Measurements from ENCODE around the gene FBXO38.

DNA sequence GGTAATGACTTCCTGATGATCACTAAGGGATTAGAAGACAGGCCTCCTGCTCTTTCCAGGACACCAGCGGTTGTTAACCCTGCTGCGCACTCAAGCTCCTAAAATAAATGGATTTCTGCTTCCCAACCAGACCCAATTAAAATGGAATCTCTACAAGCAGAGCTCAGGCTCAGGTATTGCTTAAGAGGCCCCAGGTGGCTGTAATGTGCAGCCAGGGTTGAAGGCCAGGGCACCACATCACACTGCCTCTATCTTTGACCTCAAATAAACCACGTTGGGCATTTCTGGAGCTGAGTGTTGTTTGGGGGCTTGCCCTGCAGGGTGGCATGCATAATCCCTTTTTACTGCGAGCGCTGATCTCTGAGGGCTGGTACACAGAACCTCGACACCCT is 108.0 kb downstream of the FBXO38 start:
- no peak for TF ChIP-seq EZH2 (IDR thresholded peaks at IDR 0.05; ENCODE audit: borderline replicate concordance, low read length)
- TF ChIP-seq, protein P1, sequence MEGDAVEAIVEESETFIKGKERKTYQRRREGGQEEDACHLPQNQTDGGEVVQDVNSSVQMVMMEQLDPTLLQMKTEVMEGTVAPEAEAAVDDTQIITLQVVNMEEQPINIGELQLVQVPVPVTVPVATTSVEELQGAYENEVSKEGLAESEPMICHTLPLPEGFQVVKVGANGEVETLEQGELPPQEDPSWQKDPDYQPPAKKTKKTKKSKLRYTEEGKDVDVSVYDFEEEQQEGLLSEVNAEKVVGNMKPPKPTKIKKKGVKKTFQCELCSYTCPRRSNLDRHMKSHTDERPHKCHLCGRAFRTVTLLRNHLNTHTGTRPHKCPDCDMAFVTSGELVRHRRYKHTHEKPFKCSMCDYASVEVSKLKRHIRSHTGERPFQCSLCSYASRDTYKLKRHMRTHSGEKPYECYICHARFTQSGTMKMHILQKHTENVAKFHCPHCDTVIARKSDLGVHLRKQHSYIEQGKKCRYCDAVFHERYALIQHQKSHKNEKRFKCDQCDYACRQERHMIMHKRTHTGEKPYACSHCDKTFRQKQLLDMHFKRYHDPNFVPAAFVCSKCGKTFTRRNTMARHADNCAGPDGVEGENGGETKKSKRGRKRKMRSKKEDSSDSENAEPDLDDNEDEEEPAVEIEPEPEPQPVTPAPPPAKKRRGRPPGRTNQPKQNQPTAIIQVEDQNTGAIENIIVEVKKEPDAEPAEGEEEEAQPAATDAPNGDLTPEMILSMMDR (IDR thresholded peaks at IDR 0.05; ENCODE audit: low read length) = no peak
